HG03565 (cell line): Measurements from ENCODE around the gene IGLON5.

Experiments
- ATAC-seq: cut with Tn5 transposase; IDR thresholded peaks from one replicate; pipeline ENCODE4 v1.9.1; 2021; ENCODE audit warnings: mild to moderate bottlenecking, moderate library complexity; ENCODE audit not compliant: unreplicated experiment

Gene IGLON5

GRCh38 chr19:51361239-51361638 lies 49.8 kb downstream of the IGLON5 start:
- no peak for ATAC-seq

- no peak for ATAC-seq
Measured at GRCh38 chr19:51364200-51365106, 53.0 kb downstream of the IGLON5 start.

- no peak for ATAC-seq
Measured at GRCh38 chr19:51365211-51365964, 53.9 kb downstream of the IGLON5 start.

GRCh38 chr19:51365965-51366388 lies 54.5 kb downstream of the IGLON5 start, which contains the start of gene ETFB:
Gene ETFB, minus strand, starts transcription at chr19:51366388. Its CDS starts 62 bp downstream, at chr19:51366326.
- ATAC-seq = no peak

- no peak for ATAC-seq
Measured at GRCh38 chr19:51366389-51367254, 55.2 kb downstream of the IGLON5 start.

GRCh38 chr19:51367255-51367564 lies 55.8 kb downstream of the IGLON5 start:
- no peak for ATAC-seq

- peak; percentile 50 for ATAC-seq
Measured at GRCh38 chr19:51367565-51368365, 56.3 kb downstream of the IGLON5 start.

GRCh38 chr19:51368366-51369282 lies 57.2 kb downstream of the IGLON5 start, which contains the start of gene CLDND2:
Gene CLDND2, minus strand, starts transcription at chr19:51369003. Its CDS starts 426 bp downstream, at chr19:51368577.
- no peak for ATAC-seq

GRCh38 chr19:51370230-51370629 lies 58.8 kb downstream of the IGLON5 start:
- no peak for ATAC-seq

GRCh38 chr19:51371186-51371690 lies 59.8 kb downstream of the IGLON5 start:
- ATAC-seq = no peak

GRCh38 chr19:51372021-51372648 lies 60.7 kb downstream of the IGLON5 start:
- no peak for ATAC-seq

GRCh38 chr19:51372649-51373504 lies 61.4 kb downstream of the IGLON5 start, which contains the start of gene NKG7:
Gene NKG7, minus strand, starts transcription at chr19:51372654. Its CDS starts 119 bp downstream, at chr19:51372535.
- no peak for ATAC-seq

GRCh38 chr19:51375504-51376221 lies 64.2 kb downstream of the IGLON5 start:
- ATAC-seq = no peak

GRCh38 chr19:51377422-51377821 lies 66.0 kb downstream of the IGLON5 start:
- ATAC-seq = no peak

- ATAC-seq = no peak
Measured at GRCh38 chr19:51380379-51380778, 68.9 kb downstream of the IGLON5 start.
